Stimulated activated naive B cell treated with anti-CD40 and anti-IgM and Interleukin-4, amounts not matched to agents 10 μg/mL and 1 μg/mL and 100 μg/mL, for 72 hours (primary cell): ENCODE data around the gene DUT.

Experiments
- ATAC-seq, 2 donors: fragments of 150-1000 bp; cut with Tn5 transposase; replicated peaks; 2 replicates each; pipeline ENCODE4 v1.10.0; 2021; ENCODE audit warnings: moderate library complexity in 1 of 2
- DNase-seq: peaks from one replicate; pipeline ENCODE4 v3.0.0; 2021
- H3K27ac Mint-ChIP-seq: one replicate; pipeline ENCODE4 v1.8.0; 2022; ENCODE audit warnings: mild to moderate bottlenecking, mixed read lengths
- H3K27me3 Mint-ChIP-seq, 2 donors: one replicate each; pipeline ENCODE4 v1.8.0; 2022; ENCODE audit warnings: mixed read lengths in 2 of 2
- H3K36me3 Mint-ChIP-seq, 2 donors: one replicate each; pipeline ENCODE4 v1.8.0; 2022; ENCODE audit warnings: mixed read lengths in 2 of 2, mild to moderate bottlenecking in 1 of 2
- H3K4me1 Mint-ChIP-seq, 2 donors: one replicate each; pipeline ENCODE4 v1.8.0; 2022; ENCODE audit warnings: mixed read lengths in 2 of 2, mild to moderate bottlenecking in 1 of 2
- H3K4me3 Mint-ChIP-seq, 2 donors: one replicate each; pipeline ENCODE4 v1.8.0; 2022; ENCODE audit warnings: mild to moderate bottlenecking in 2 of 2, mixed read lengths in 2 of 2, moderate library complexity in 1 of 2
- H3K9me3 Mint-ChIP-seq, 2 donors: one replicate each; pipeline ENCODE4 v1.8.0; 2022; ENCODE audit warnings: mixed read lengths in 2 of 2, mild to moderate bottlenecking in 1 of 2

DUT gene

GRCh38 chr15:48392356-48392755 is 61.1 kb downstream of the DUT start:
- DNase-seq (no peak), ATAC-seq (no peak)
- Mint-ChIP-seq H3K9me3 (no peaks in the 10 kb centered on the region), H3K27me3 (no peaks in the 10 kb centered on the region), H3K4me1 (no peaks in the 10 kb centered on the region), H3K36me3 (no peaks in the 10 kb centered on the region), H3K27ac (no peak overlapping the region), H3K4me3 (no peak overlapping the region)
